NCI-H526 (cell line): ENCODE measurements around the gene AKAP9.
"Not testable (repeated sequence)": the region's sequence is repeated elsewhere in the genome, so short reads cannot be mapped to it uniquely, and the experiment has no call there.

Source experiments
- DNase-seq, 2 experiments: peaks; one replicate each; lab custom pipeline; 2025; lab: John Stamatoyannopoulos, UW

Gene AKAP9

GRCh38 chr7:92134271-92135051 is 193.8 kb downstream of the AKAP9 start, which contains the start of gene CYP51A1:
Gene CYP51A1, minus strand, starts transcription at chr7:92134477. Its CDS starts 113 bp downstream, at chr7:92134364.
- peak; percentile 92 to 96 for DNase-seq

GRCh38 chr7:92135052-92135889 is 194.6 kb downstream of the AKAP9 start:
- DNase-seq: peak in 1 of 2 experiments; percentile 51

GRCh38 chr7:92137557-92137956 is 196.9 kb downstream of the AKAP9 start:
- DNase-seq: no peak

GRCh38 chr7:92141161-92141560 is 200.5 kb downstream of the AKAP9 start:
- DNase-seq: no peak

GRCh38 chr7:92142791-92143190 is 202.1 kb downstream of the AKAP9 start:
- DNase-seq: not testable (repeated sequence)

- not testable (repeated sequence) for DNase-seq
Measured at GRCh38 chr7:92143192-92143880, 202.7 kb downstream of the AKAP9 start.

- DNase-seq: no peak
Measured at GRCh38 chr7:92149736-92150239, 209.1 kb downstream of the AKAP9 start.

GRCh38 chr7:92150450-92151017 is 209.9 kb downstream of the AKAP9 start:
- no peak for DNase-seq

- DNase-seq: no peak
Measured at GRCh38 chr7:92155108-92155739, 214.6 kb downstream of the AKAP9 start.

GRCh38 chr7:92156990-92157389 is 216.3 kb downstream of the AKAP9 start:
- DNase-seq: no peak

GRCh38 chr7:92158660-92159575 is 218.3 kb downstream of the AKAP9 start:
- DNase-seq: no peak
